ENCODE data around the gene LRRC4C.

DNA sequence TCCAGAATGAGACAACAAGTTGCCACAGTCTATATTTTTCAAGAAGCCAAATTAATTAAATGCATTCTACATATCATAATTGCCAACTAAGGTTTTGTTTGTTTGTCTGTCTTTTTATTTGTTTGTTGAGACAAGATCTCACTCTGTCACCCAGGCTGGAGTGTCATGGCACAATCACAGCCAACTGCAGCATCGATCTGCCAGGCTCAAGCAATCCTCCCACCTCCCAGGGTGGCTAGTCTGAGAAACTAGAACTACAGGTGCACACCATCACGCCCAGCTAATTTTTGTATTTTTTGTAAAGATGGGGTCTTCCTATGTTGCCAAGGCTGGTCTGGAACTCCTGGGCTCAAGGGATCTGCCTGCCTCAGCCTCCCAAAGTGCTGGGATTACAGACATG lies 140.0 kb downstream of the LRRC4C start:
- TF ChIP-seq RAD21 (IDR thresholded peaks at IDR 0.05; ENCODE audit: low read depth) (no peak), TAF1 (IDR thresholded peaks at IDR 0.05; ENCODE audit: low read depth) (no peak), EP300 (IDR thresholded peaks at IDR 0.05; ENCODE audit: borderline replicate concordance) (no peak), REST (IDR thresholded peaks at IDR 0.05; ENCODE audit: low read depth) (no peak), FOXM1 (IDR thresholded peaks at IDR 0.05; ENCODE audit: borderline replicate concordance, low read depth) (no peak), YY1 (IDR thresholded peaks at IDR 0.05; ENCODE audit: low read depth) (no peak), CEBPB (IDR thresholded peaks at IDR 0.05) (no peak), ZBTB7A (IDR thresholded peaks at IDR 0.05; ENCODE audit: low read depth) (no peak), CREB1 (IDR thresholded peaks at IDR 0.05; ENCODE audit: low read depth) (no peak), NFIC (IDR thresholded peaks at IDR 0.05) (no peak), TCF12 (IDR thresholded peaks at IDR 0.05; ENCODE audit: low read depth) (no peak)
- TF ChIP-seq, protein P1, sequence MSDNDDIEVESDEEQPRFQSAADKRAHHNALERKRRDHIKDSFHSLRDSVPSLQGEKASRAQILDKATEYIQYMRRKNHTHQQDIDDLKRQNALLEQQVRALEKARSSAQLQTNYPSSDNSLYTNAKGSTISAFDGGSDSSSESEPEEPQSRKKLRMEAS (IDR thresholded peaks at IDR 0.05) = no peak
- TF ChIP-seq, protein P2, sequence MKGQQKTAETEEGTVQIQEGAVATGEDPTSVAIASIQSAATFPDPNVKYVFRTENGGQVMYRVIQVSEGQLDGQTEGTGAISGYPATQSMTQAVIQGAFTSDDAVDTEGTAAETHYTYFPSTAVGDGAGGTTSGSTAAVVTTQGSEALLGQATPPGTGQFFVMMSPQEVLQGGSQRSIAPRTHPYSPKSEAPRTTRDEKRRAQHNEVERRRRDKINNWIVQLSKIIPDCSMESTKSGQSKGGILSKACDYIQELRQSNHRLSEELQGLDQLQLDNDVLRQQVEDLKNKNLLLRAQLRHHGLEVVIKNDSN (IDR thresholded peaks at IDR 0.05) = no peak
